NCI-H2171 treated with DMSO at 0.1 percent for 48 hours (cell line): ENCODE results near the gene ELOVL1.
"Not testable (repeated sequence)": the region's sequence is repeated elsewhere in the genome, so short reads cannot be mapped to it uniquely, and the experiment has no call there.

Experiments
- DNase-seq: peaks from one replicate; lab custom pipeline; 2025; lab: John Stamatoyannopoulos, UW

Gene ELOVL1

GRCh38 chr1:43381612-43382011, 13.8 kb upstream of the ELOVL1 start:
- no peak for DNase-seq

GRCh38 chr1:43379476-43379875, 11.7 kb upstream of the ELOVL1 start:
- DNase-seq = no peak

DNA sequence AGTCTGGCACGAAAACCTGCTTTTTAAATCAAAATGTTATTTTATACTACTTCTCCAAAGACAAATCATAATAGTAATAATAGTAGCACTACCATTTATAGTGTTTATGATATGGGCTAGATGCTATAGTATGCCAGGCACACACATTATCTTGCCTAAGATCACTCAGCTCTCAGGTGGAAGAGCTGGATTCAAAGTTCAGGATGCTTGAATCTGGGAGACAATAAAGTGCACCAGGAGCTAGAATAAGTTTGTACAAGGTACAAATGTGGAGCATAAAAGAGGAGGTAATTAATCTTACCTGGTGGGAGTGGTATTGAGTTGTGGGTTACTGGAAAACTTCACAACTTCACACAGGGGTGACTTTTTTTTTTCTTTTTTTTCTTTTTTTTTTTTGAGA, 10.0 kb upstream of the ELOVL1 start:
- no peak for DNase-seq

DNA sequence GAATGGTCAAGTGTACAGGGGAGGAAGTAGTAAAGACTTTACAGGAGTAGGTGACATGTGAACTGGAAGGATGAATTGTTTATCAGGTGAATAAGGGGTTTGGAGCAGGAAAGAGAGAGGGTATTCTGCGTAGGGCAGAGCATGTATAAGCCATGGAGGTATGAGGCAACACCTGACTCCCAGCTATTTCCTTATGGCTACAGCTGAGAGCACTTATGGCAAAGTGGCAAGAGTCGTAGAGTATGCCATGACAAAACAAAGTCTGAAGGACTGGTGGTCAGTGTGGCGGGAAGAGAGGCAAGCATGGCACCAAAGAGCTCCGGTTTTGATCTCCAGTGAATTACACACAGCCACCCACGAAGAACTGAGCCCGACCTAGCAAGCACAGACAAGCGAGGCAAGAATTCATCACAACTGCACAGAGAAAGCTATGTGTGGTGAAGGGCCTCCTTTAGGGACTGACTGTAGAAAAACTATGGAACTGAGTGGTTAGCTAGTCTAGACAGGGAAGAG, 9.0 kb upstream of the ELOVL1 start:
- DNase-seq = no peak

DNA sequence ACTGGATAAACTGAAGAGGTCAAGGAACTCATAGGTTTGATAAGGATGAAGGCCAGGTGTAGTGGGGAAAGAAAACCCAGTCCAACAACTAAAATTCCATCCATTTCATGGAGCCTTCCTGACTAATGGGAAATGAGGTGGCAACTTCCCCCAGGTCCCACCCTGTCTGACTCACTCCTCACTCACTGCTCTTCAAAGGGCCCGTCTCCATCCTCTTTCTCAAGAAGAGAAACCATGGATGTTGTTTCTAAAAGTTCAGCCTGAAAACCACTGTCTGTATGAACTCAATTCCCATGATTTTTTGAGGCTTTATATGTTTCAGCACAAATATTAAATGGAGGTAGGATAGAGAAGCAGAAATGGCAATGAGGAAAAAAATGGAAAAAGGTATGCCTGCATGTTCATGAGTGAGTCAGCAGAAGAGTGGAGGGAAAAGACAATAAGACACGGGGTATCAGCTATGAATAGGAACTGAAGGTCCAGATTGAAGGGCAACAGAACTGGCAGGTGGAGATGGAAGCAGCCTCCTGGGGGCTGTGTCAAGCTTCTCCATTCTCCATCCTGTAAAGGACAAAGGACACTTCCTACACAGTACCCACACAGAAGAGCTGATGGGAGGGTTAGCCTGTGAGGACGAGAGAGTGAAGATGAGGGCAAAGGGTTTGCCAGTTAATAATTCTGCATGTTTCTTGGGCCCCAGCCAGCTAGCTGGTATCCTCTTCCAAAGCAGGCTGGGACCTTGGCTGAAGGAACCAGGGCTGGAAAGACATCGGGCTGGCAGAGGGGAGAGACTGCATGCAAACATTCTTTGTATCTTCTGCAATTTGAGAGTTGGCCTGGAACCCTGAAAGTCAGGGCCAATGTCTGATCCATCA, 5.5 kb upstream of the ELOVL1 start:
- no peak for DNase-seq

- no peak for DNase-seq
Observed at GRCh38 chr1:43372172-43372571, 4.4 kb upstream of the ELOVL1 start.

DNA sequence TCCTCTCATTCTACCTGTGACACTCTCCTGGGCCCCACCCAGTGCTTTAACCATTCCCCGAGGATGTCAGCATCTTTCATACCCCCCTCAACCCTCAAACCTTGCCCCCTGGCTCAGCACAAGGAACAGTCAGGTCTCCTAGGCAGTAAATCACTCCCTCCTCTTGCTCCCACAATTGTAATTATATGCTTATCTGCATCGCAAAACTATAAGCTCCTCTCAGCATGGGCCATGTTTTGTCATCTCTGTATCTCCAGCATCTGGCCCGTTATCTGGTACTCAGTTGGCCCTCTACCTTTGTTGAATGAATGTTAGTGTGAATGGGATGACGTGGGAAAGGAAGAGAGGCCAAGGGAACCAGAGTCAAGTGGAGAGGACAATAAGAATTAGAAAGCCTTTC, 2.8 kb upstream of the ELOVL1 start:
- no peak for DNase-seq

DNA sequence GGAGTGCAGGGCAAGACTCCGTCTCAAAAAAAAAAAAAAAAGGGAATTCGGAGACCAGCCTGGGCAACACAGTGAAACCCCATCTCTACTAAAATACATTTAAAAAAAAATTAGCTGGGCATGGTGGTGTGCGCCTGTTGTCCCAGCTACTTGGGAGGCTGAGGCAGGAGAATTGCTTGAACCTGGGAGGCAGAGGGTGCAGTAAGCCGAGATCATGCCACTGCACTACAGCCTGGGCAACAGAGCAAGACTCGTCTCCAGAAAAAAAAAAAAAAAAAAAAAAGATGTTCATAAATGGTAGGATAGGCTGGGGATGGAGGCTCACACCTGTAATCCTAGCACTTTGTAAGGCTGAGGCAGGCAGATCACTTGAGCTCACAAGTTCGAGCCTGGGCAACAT, 2.0 kb upstream of the ELOVL1 start:
- not testable (repeated sequence) for DNase-seq

GRCh38 chr1:43368646-43369020, 822 bp upstream of the ELOVL1 start:
- DNase-seq = no peak

DNA sequence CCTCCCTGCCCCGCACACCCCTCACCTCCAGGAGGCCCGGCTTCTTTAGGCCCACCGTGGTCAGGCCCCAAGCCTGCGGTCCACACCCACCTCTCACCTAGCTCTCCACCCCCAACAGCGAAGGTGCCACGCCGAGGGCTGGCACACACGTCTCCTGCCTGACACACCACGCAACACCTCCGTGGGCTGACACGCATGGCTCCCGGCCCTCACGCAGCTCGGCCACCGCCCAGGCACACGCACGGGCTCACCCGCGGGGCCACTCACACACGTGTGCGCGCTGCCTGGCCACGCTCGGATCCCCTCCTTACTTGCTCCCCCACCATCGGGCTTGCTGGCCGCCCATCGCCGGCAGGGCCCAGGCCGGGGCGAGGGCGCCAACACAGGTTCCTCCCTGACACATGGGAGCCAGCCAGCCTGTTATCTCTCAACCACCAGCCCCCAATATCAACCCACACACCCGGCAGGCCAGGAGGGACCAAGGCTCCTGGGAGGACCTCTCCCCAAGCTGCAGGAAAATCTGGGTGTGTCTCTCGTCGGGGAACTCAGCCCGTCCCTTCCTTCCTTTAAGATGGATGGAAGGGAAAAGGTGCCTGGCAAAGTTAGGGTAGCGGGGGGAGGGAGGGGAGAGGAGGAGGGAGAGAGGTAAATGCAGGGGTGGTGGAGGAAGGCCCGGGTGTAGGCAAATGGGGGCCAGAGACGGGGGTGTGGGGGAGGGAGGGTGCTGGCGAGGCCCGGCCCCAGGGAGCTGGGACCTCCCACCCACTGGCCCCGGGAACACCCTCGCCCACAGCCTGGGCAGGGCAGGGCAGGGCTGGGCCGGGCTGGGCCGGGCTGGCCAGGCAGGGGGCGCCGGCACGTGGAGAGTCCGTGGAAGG, 546 bp downstream of the ELOVL1 start:
- DNase-seq = no peak

DNA sequence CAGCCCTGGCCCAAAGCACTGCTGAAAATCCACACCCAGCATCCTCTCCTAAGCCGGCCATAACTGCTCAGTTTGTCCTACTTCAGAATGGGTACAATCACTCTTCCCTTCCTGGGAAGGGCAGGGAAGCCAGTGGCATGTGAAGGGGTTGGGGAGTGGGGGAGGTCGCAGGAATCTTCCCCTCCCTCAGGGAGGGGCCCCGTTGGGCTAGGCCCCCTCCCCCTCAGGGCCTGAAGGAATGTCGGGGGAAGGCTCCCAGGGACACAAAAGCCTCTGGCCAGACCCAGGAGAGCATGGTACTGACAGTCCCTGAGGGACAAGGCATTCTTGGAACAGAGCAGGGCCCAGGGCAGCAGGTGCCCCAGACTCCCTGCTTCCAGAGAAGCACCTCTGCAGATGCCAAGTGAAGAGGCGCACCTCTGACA, 1.2 kb downstream of the ELOVL1 start:
- DNase-seq = no peak

DNA sequence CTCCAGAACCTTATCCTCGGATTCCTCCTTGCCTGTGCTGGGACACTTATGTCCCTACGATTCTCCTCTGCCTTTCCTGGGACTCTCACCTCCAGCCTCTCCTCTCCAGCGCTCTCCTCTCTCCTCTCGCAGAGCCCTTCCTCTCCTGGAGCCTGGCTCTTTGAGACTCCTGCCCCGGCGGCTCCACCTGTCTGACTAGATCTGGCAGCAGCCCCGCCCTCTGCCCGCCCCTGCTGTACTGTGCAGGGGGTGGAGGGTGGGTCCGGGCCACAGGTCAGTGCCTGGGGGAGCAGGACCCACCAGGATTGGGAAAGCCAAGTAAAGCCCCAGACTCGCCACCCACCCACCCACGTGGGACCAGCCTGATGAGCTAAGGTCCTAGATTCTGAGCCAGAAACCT, 1.6 kb downstream of the ELOVL1 start:
- no peak for DNase-seq

- DNase-seq = no peak
Observed at GRCh38 chr1:43365678-43366077, 2.1 kb downstream of the ELOVL1 start.

DNA sequence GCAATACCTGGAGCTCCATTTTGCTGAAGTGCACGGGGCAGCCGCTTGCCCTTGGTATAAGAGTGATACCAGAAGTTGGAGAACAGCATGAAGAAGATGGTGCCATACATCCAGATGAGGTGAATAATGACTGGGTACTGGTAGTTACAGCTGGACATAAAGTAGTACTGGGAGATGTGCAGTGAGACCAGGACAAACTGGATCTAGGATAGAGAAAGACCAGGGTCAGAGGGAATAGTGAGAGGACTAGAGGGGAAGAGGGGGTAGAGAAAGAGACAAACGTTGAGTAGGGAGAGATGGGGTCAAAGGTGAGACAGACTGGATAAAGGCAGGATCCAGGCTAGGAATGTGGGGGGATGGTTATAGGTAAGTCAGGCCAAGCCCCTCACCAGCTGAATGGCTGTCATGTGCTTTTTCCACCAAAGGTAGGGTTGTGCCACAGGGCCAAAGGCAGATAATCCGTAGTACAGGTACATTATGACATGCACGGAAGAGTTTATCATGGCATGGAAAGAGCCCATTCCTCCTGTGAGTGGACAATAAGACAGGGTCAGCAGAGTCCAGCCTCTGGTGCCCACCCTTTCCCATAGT, 3.8 kb downstream of the ELOVL1 start:
- DNase-seq = no peak

- DNase-seq = no peak
Observed at GRCh38 chr1:43363283-43363934, 4.4 kb downstream of the ELOVL1 start.

DNA sequence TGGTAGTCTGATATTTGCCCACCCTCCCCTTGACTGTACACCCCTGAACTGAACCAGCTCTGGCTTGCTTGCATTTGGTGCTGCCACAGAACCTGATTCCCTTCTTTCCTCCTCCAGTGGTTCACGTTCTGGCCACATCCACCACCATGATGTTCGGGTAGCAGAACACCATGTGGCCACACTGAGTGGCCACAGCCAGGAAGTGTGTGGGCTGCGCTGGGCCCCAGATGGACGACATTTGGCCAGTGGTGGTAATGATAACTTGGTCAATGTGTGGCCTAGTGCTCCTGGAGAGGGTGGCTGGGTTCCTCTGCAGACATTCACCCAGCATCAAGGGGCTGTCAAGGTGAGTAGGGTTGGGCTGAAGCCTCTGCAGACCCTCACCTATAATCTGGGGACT, 7.2 kb downstream of the ELOVL1 start:
- no peak for DNase-seq

- no peak for DNase-seq
Observed at GRCh38 chr1:43359696-43360095, 8.1 kb downstream of the ELOVL1 start.

DNA sequence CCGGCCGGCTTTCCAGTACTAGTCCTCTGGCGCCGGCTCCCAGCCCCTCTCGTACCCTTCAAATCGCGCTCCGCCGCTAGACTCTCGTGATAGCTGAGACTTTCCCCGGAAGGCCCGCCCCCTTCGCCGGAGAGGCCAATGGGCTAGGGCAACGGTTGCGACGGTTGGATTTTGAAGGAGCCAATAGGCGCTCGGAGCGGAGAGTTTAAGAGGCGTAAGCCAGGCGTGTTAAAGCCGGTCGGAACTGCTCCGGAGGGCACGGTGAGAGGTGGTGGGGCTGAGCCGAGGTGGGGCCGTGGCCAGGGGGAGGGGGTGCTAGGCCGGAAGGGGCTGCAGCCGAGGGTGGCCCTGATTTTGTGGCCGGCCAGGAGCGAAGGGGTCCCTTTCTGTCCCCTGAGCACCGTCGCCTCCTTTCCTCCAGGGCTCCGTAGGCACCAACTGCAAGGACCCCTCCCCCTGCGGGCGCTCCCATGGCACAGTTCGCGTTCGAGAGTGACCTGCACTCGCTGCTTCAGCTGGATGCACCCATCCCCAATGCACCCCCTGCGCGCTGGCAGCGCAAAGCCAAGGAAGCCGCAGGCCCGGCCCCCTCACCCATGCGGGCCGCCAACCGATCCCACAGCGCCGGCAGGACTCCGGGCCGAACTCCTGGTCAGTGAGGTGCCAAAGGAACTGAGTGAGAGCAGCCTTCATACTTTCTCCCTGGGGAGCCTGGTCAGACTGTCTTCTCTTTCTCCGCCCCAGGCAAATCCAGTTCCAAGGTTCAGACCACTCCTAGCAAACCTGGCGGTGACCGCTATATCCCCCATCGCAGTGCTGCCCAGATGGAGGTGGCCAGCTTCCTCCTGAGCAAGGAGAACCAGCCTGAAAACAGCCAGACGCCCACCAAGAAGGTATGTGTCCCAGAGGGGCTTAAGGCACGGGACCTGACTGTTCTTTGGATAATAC, 8.8 kb downstream of the ELOVL1 start, which contains the start of gene CDC20:
Gene CDC20 (plus strand): TSS at position 236 of the 948 bp plus-strand sequence. CDS start 235 bp downstream, at position 471.
- peak; percentile 99 for DNase-seq

- peak; percentile 79 for DNase-seq
Observed at GRCh38 chr1:43358121-43358745, 9.6 kb downstream of the ELOVL1 start.

DNA sequence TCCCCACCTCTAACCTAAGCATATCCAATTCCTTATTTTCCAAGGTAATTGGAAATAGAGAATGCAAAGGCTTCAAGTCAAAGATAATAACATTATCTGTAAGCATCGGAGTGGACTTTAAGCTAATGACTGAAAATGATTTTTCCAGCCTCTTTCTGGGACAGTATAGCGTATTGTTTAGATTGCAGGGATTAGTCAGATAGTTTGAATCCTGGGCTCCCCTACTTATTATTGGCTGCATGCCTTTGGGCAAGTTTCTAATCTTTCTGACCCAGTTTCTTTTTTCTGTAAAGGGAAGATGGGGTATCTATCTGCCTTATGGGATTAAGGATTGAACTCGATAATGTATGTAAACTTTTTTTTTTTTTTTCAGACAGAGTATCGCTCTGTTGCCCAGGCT, 10.6 kb downstream of the ELOVL1 start:
- DNase-seq = no peak
